Right hindlimb (tissue), 1 donor: Measurements from ENCODE around the gene ATF7IP2.

Source experiments
- DNase-seq: peaks from one replicate; pipeline ENCODE4 v3.0.0-alpha.2; 2018

ATF7IP2 gene

DNA sequence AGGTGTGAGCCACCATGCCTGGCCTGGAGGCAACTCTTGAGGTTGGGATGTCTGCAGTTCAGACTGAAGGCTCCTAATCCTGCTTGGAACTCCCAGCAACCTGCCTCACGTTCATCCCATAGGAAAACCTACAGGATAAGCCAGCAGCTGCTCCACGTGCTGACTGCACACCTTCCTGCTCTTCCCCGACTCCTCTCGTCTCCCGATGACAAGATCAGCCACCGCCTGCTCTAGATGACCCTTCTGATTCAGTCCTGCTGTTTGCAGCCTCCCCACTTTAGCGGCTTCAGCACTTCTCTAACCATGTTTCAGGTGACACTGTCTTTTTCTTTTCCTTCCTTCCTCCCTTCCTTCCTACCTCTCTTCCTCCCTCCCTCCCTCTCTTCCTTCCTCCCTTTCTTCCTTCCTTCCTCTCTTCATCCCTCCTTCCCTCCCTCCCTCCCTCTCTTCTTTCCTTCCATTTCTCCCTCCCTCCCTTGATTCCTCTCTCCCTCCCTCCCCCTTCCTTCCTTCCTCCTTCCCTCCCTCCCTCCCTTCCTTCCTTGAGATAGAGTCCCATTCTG is 132.7 kb downstream of the ATF7IP2 start:
- DNase-seq: no peak

DNA sequence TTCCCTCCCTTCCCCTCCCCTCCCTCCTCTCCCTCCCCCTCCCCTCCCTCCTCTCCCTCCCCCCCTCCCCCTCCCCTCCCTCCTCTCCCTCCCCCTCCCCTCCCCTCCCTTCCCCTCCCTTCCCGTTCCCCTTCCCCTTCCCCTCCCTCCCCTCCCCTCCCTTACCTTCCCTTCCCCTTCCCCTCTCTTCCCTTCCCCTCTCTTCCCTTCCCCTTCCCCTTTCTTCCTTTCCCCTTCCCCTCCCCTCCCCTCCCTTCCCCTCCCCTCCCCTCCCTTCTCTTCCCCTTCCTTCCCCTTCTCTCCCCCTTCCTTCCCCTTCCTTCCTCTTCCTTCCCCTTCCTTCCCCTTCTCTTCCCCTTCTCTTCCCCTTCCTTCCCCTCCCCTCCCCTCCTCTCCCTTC is 133.4 kb downstream of the ATF7IP2 start:
- no peak for DNase-seq

DNA sequence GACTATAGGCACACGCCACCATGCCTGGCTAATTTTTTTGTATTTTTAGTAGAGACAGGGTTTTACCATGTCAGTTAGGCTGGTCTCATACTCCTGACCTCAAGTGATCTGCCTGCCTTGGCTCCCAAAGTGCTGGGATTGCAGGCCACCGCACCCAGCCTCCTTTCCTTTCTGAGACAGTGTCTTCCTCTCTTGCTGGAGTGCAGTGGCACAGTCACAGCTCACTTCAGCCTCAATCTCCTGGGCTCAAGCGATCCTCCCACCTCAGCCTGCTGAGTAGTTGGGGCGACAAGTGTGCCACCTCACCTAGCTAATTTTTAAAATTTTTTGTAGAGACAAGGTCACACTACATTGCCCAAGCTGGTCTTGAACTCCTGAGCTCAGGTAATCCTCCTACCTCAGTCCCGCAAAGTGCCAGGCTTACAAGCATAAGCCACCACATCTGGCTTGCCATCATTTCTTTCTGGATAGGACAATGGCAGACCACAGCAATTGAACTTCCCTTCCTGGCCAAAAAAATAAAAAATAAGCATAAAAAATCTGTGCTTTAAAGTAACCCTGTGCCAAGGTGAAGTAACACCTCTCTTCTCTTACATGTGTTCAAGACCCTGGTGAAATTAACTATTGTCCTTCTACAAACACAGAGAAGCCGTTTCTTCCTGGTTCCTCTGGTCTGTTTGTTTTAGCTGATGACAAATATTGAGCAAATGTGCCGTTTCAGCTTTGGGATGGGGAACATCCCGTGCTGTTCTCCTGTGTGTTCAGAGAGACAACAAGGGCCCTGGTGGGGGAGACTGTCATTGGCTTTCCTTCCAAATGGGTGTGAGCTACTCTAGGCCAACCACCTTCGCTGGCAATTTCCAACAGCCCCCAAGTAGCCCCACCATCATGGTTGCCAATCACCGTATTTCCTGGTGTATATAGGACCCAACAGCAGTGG is 134.3 kb downstream of the ATF7IP2 start:
- no peak for DNase-seq

DNA sequence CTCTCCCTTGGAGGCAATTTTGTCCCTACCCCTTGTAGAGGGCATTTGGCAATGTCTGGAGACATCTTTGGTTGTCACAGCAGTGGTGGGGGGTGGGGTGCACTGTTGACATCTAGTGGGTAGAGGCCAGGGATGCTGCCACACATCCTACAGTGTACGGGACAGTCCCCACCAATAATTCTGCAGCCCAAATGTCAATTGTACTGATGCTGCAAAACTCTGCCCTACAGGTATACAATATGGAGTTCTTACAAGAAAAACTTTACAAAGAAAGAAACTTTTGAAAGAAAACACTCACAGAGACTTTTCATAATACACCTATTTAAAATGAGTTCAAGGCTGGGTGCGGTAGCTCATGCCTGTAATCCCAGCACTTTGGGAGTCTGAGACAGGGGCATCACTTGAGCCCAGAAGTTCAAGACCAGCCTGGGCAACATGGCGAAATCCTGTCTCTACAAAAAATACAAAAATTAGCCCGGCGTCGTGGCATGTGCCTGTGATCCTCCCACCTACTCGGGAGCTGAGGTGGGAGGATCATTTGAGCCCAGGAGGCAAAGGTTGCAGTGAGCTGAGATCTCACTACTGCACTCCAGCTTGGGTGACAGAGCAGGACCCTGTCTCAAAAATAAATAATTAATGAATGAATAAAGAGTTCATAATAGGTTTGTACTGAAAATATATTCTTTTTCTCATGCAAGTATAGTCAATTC is 135.2 kb downstream of the ATF7IP2 start:
- no peak for DNase-seq

DNA sequence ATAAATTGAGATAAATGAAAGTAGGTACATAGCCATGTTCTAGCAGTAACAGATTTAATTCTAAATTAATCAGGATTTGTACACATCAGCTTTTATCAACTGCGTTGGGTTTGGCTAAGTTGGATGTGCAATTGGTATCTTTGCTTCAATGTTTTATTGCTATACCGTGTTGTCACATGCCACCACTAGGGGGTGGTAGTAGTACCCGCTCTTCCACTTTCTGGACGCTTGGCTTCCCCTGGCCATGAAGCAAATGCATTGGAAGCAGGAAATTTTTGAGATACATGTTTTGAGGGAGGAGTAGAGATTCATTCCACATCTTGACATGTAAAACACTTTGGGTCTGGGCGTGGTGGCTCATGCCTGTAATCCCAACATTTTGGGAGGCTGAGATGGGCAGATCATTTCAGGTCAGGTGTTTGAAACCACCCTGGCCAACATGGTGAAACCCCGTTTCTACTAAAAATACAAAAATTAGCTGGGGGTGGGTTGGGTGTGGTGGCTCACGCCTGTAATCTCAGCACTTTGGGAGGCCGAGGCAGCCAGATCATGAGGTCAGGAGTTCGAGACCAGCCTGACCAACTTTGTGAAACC is 135.9 kb downstream of the ATF7IP2 start:
- DNase-seq: peak; percentile 77

DNA sequence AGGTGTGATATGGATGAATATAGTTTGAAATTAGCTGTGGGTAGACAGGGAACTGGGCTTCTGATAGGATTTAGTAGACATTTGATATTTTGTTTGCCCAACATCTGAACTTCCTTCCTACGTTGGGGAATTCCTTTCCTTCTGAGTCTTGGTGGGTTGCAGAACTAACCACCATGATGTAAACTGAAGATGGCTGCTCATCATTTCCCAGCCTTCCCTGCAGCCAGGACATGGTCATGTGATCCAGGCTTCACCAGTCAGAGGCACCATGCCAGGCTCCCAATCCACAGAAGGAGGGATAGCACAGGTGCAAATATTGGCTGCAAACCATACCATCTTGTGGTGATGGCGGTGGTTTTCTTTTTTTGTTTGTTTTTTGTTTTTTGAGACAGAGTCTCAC is 137.1 kb downstream of the ATF7IP2 start:
- DNase-seq: no peak

DNA sequence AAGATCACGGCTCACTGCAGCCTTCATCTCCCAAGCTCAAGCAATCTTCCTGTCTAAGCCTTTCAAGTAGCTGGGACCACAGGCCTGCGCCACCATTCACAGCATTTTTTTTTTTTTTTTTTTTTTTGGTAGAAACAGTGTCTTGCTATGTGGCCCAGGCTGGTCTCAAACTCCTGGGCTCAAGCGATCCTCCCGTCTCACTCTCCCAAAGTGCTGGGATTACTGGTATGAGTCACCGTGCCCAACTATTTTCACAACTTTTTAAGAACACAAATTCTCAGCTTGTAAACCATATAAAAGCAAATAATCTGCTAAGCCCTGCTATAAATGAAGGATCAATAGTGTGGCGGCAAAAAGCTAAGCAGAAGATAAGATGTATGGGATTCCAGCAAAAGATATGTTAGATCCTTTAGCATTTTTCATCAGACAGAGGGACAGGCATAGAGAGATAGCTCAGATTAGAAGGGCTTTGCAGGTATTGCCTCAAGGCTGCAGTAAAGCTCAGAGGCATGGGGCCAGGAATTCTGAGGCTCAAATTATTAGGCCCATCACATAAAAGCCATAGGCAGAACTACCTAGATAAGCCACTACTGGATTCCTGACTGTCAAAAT is 139.5 kb downstream of the ATF7IP2 start:
- DNase-seq: no peak

DNA sequence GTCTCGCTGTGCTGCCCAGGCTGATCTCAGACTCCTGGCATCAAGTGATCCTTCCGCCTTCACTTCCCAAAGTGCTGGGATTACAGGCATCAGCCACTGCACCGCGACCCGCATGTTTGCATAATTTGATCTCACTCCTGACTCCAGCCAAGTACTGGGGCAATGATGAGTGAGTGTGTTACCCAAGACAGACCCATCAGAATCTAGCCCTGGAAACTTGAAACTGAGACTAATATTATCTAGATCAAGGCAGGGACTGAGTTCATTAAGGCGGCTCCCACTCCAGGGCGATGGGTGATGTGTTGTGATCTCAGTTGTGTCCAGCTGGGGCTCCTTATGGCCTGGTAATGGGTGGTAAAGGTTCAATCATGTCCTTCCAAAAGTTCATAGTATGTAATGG is 141.1 kb downstream of the ATF7IP2 start:
- no peak for DNase-seq

DNA sequence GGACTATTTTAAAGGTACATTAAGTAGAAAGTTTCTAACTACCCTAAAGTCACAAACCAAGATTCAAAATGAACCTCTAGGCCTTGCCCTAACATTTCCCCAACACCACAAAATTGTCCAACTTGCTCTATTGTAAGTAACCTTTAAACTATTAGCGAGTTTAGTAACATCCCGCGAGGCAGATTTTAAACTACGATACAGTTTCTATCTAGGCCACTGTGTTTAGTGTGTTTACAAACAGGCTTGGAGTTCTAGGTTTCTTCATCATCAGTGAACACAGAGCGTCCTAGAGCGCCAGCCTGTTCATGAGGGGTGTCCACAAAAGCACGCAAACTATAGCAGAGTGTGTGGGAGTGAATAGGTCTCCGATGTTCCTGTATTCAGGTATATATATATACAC is 142.8 kb downstream of the ATF7IP2 start:
- no peak for DNase-seq

DNA sequence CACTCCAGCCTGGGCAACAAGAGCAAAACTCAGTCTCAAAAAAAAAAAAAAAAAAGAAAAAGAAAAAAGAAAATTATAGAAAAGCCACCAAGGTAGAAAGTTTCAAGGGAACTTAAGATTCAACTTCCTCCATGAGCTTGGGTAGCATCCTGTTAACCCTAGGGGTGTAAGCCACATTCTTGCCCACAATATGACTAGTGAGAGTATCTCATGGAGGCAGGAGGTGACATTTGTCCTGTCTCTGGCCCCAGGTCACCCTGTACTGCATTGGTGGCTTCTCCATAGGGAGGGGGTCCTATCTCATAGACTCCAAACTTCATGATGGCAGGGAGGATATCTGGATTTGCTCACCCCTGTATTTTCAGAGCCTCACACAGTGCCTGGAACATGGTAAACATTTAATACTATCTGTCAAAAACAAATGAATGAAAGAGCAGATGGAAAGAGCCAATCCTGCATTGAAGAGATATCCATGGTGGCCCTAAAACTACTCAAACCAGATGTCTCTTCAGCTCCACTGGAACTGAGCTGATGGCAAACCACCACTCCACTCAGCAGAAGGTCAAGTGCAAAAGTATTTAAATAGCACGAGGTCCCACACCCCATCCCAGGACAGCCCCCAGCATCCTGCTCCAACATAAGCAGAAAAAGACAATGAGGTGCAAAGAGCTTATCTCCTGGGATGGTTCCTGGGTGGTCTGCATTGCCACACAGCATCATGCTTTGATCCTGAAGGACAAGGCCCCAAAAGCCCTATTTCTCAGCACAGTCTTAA is 144.2 kb downstream of the ATF7IP2 start:
- no peak for DNase-seq

DNA sequence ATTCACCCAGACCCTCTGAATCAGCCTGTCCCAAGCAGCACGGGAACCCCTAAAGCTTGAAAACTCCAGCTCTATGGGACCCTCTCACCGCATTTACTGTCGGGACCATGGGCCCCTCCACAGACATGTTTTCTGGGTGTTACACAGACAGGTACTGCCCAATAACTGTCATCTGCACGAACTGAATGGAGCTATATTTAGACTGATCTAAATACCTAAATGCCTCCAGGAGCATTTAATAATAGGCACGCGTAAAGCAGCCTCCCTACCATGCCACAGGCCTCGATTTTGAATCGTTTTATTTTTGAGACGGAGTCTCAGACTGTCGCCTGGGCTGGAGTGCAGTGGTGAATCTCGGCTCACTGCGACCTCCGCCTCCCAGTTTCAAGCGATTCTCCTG is 144.8 kb downstream of the ATF7IP2 start:
- DNase-seq: no peak

DNA sequence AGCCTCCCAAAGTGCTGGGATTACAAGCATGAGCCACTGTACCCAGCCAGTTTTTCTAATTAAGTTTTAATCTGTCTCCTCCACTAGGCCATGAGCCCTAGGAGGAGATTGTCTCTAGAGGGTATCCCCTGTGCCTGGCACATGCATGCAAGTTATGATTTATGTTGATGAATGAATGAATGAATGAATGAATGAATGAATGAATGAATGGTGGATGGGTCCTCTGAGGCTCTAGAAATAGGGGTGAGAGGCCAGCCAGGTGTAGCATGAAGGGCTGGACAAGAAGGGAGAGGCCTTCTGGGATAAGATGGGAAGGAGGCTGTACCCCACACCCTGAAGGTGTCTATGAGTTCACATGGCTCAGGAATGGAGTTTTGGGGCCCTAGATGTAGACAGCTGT is 145.7 kb downstream of the ATF7IP2 start:
- DNase-seq: no peak
